K562 (cell line): ENCODE results near the gene CD160. TPM values are rescaled to one million over a fixed set of nuclear protein-coding genes. Genes with fewer than 3 reads are reported as not detected.

Experiments
- ATAC-seq: fragments of 200-7000 bp; cut with Tn5 transposase; 3 replicates; pipeline ENCODE4 v1.9.1; 2020; ENCODE audit warnings: moderate library complexity
- BruUV-seq: library from RNA; stranded (reverse); fragments of 400-500 nt; replicated peaks from 2 replicates; lab custom pipeline; 2021; lab: Mats Ljungman, UMichigan
- CTCF ChIA-PET: fragments of 300-600 bp; formaldehyde crosslinking; extraction: SDS; loops from one replicate; lab custom pipeline; 2021; ENCODE audit warnings: low intra/inter-chr PET ratio; lab: Yijun Ruan, JAX
- POLR2A ChIA-PET: fragments of 300-600, 350-650 bp; sonication (Branson Sonifier 250); formaldehyde crosslinking; extraction: SDS; loops from one replicate; lab custom pipeline; 2021; ENCODE audit warnings: antibody characterized with exemption, inconsistent platforms; lab: Yijun Ruan, JAX
- DNase-seq, 4 experiments: peaks; one replicate each; pipeline versions ENCODE4 v3.0.0 to v3.0.0-alpha.2; 2011 to 2018; ENCODE audit warnings: low spot score in 3 of 4, mixed read lengths in 3 of 4; ENCODE audit errors: extremely low read depth in 1 of 4
- FAIRE-seq: peaks from 2 replicates; lab custom pipeline; 2011; peaks lifted over from hg19 to GRCh38; lab: Jason Lieb, UNC
- H2AFZ ChIP-seq: 2 replicates; pipeline ENCODE4 v1.6.0; 2011; ENCODE audit warnings: low read depth, low read length, control low read depth, inconsistent platforms
- H3K27ac ChIP-seq: fragments of 200-600 bp; 3 replicates; pipeline ENCODE4 v1.8.0; 2011; ENCODE audit warnings: low read depth, mild to moderate bottlenecking, control low read depth, inconsistent platforms, low read length, moderate library complexity, mixed read lengths; ENCODE audit errors: extremely low read depth
- H3K27me3 ChIP-seq, 2 experiments: fragments of 300-600 bp in 1 of 2; 2 replicates in 1 of 2; 3 replicates in 1 of 2; pipeline versions ENCODE4 v1.6.0 to v1.8.0; 2011; ENCODE audit warnings: inconsistent platforms in 2 of 2, low read length in 2 of 2, mild to moderate bottlenecking in 1 of 2, mixed read lengths in 1 of 2, moderate library complexity in 1 of 2; ENCODE audit not compliant: control insufficient read depth in 2 of 2, insufficient read depth in 2 of 2
- H3K36me3 ChIP-seq: fragments of 300-600 bp; 3 replicates; pipeline ENCODE4 v1.8.0; 2011; ENCODE audit warnings: mild to moderate bottlenecking, low read length, inconsistent platforms; ENCODE audit not compliant: control insufficient read depth, insufficient read depth
- H3K4me1 ChIP-seq, 2 experiments: fragments of 200-600 bp in 1 of 2; replicated peaks in 1 of 2; 2 replicates in 1 of 2; 3 replicates in 1 of 2; pipeline versions ENCODE4 v1.5.1 to v1.8.0; 2011; ENCODE audit warnings: inconsistent platforms in 2 of 2, low read length in 2 of 2, mild to moderate bottlenecking in 1 of 2, mixed read lengths in 1 of 2, moderate library complexity in 1 of 2; ENCODE audit not compliant: control insufficient read depth in 2 of 2, insufficient read depth in 2 of 2
- H3K4me2 ChIP-seq: 2 replicates; pipeline ENCODE4 v1.6.1; 2011; ENCODE audit warnings: low read length, control low read depth, inconsistent platforms, mixed read lengths; ENCODE audit not compliant: insufficient read depth
- H3K4me3 ChIP-seq: fragments of 200-600 bp; sonication (generic), shearing (Covaris generic); 2 replicates; pipeline ENCODE4 v1.5.1; 2016; ENCODE audit warnings: control low read depth, inconsistent platforms
- H3K79me2 ChIP-seq: fragments of 200-600 bp; 3 replicates; pipeline ENCODE4 v1.8.0; 2011; ENCODE audit warnings: low read length, inconsistent platforms; ENCODE audit not compliant: control insufficient read depth, insufficient read depth
- H3K9ac ChIP-seq, 2 experiments: 2 replicates each; pipeline versions ENCODE4 v1.6.0 to v1.6.1; 2011; ENCODE audit warnings: low read depth in 2 of 2, low read length in 2 of 2, control low read depth in 1 of 2, inconsistent platforms in 1 of 2, mild to moderate bottlenecking in 1 of 2, mixed read lengths in 1 of 2; ENCODE audit not compliant: insufficient read depth in 1 of 2
- H3K9me1 ChIP-seq: one replicate; pipeline ENCODE4 v1.6.0; 2011; ENCODE audit warnings: inconsistent platforms, mild to moderate bottlenecking, low read length, moderate library complexity; ENCODE audit not compliant: control insufficient read depth, insufficient read depth
- H3K9me3 ChIP-seq: replicated peaks from 2 replicates; pipeline ENCODE4 v1.5.1; 2011; ENCODE audit warnings: low read depth, low read length, inconsistent platforms; ENCODE audit not compliant: control insufficient read depth, insufficient read depth
- H4K20me1 ChIP-seq: replicated peaks from 2 replicates; pipeline ENCODE4 v1.6.1; 2011; ENCODE audit warnings: low read length, inconsistent platforms, mixed read lengths; ENCODE audit not compliant: control insufficient read depth, insufficient read depth
- ARID1B ChIP-seq: fragments of 450-650 bp; IDR thresholded peaks from 2 replicates; pipeline ENCODE4 v1.6.1; 2016; ENCODE audit warnings: antibody characterized with exemption, mild to moderate bottlenecking, inconsistent platforms
- FOXA3 ChIP-seq, 2 experiments: fragments of 450-650 bp in 1 of 2; sonication (generic) in 1 of 2; formaldehyde crosslinking; IDR thresholded peaks in 1 of 2; conservative IDR thresholded peaks in 1 of 2; 2 replicates each; pipeline versions ENCODE4 v1.4.0 to v1.8.0; 2020 to 2022; ENCODE audit warnings: mild to moderate bottlenecking in 2 of 2, missing genetic modification reagents in 1 of 2
- PCBP1 ChIP-seq: fragments of 200-400 bp; formaldehyde crosslinking; IDR thresholded peaks from 2 replicates; pipeline ENCODE4 v1.6.1; 2018; ENCODE audit warnings: mild to moderate bottlenecking, low read depth, low read length; ENCODE audit not compliant: poor library complexity, severe bottlenecking
- STAG1 ChIP-seq: sonication (generic); formaldehyde crosslinking; IDR thresholded peaks from 2 replicates; pipeline ENCODE4 v1.5.0; 2020; ENCODE audit warnings: missing genetic modification reagents, borderline replicate concordance
- TFAM ChIP-seq: fragments of 250-450 bp; sonication (Bioruptor Pico); conservative IDR thresholded peaks from 2 replicates; pipeline ENCODE4 v1.5.0; 2021; ENCODE audit warnings: mild to moderate bottlenecking, moderate library complexity
- ZBTB40 ChIP-seq, 2 experiments: fragments of 450-650 bp in 1 of 2; sonication (generic) in 1 of 2; formaldehyde crosslinking in 1 of 2; IDR thresholded peaks; 2 replicates each; pipeline versions ENCODE4 v1.7.1 to v1.9.0; 2016 to 2022; ENCODE audit warnings: inconsistent platforms in 1 of 2, mild to moderate bottlenecking in 1 of 2, missing genetic modification reagents in 1 of 2
- WGBS: fragments of 100-300 bp; shearing (Covaris generic); methylation state at CpG from one replicate; pipeline ENCODE4 v1.1.6; 2016; ENCODE audit warnings: low coverage, mixed read lengths; ENCODE audit not compliant: insufficient coverage; ENCODE audit errors: missing lambda C conversion rate; 5-methylcytosine and 5-hydroxymethylcytosine counted together
- in situ Hi-C: fragments of 300-500 bp; cut with MboI; formaldehyde crosslinking; loops from 4 replicates; pipeline ENCODE4 v1.15.0; 2018; ENCODE audit warnings: inconsistent platforms, mixed read lengths
- intact Hi-C: fragments of 100-400 bp; cut with micrococcal nuclease; formaldehyde crosslinking; loops from 2 replicates; pipeline ENCODE4 v1.14.2; 2022
- polyA plus RNA-seq, 8 experiments: library from polyadenylated mRNA; depleted of rRNA in 4 of 8; stranded (reverse) in 5 of 8; unstranded in 3 of 8; fragments of >200 nt; fragmentation: Nextera tagmentation in 2 of 8; fragmentation: Illumina TruSeq in 1 of 8; extraction: Ambion mirVana in 2 of 8; extraction: Trizol in 1 of 8; gene quantifications; 2 replicates each; pipeline versions ENCODE4 v1.2.1 to v1.2.3, GENCODE V29; 2011 to 2014; ENCODE audit warnings: inconsistent platforms in 1 of 8, missing spikeins in 1 of 8
- total RNA-seq, 7 experiments: library from RNA; depleted of rRNA in 6 of 7; stranded (reverse); fragments of >200 nt in 6 of 7; fragmentation: Illumina TruSeq in 2 of 7; extraction: Trizol in 2 of 7; gene quantifications; 2 replicates each; pipeline versions ENCODE4 v1.2.1 to v1.2.3, GENCODE V29; 2011 to 2021; ENCODE audit warnings: low replicate concordance in 1 of 7
- TF ChIP-seq, protein P1 (sequence below), 2 experiments: fragments of 250-450 bp in 1 of 2; fragments of 450-650 bp in 1 of 2; sonication (Bioruptor Pico) in 1 of 2; IDR thresholded peaks; 2 replicates each; pipeline versions ENCODE4 v1.6.1 to v1.8.0; 2016 to 2021; ENCODE audit warnings: mild to moderate bottlenecking in 2 of 2, moderate library complexity in 2 of 2, missing compliant biosample characterization in 1 of 2, missing genetic modification characterization in 1 of 2
- TF ChIP-seq, protein P2 (sequence below): sonication (generic); formaldehyde crosslinking; IDR thresholded peaks from 2 replicates; pipeline ENCODE4 v1.8.0; 2022; ENCODE audit warnings: missing genetic modification reagents, mild to moderate bottlenecking, moderate library complexity, borderline replicate concordance

The CD160 gene
- total and polyA plus RNA-seq, 9 of the 15 experiments (the other 6 are each of a cell fraction or from before 2014, with no cell fraction given), result 0.01 TPM; not detected in 8

- BruUV-seq, result no TSS peak
- intact Hi-C loops, result no loop called here
- Histone ChIP-seq H3K9me3 (no peaks in the 10 kb centered on the region), H3K27ac (no peak overlapping the region), H3K9ac (no peak overlapping the region), H3K9me1 (no peaks in the 10 kb centered on the region), H3K36me3 (no peaks in the 10 kb centered on the region), H3K4me1 (peaks cover 3 to 13% of the 10 kb centered on the region in 2 experiments; a peak in 2 of 5 replicates), H3K4me2 (no peak overlapping the region), H4K20me1 (no peaks in the 10 kb centered on the region), H3K27me3 (peaks cover 0 to 6% of the 10 kb centered on the region in 2 experiments; a peak in 1 of 5 replicates), H3K4me3 (no peak overlapping the region), H2AFZ (no peak overlapping the region), H3K79me2 (no peaks in the 10 kb centered on the region)
- in situ Hi-C loops, result no loop called here
- ChIA-PET CTCF (no interaction called here), POLR2A (interaction anchor here (1.4 kb wide), 1 partner anchor 9 kb away, joined by 5 read pairs; no protein-coding TSS in a partner anchor)
- FAIRE-seq (no peak), ATAC-seq (peak; percentile 71), DNase-seq (peak in 1 of 4 experiments; percentile 21)
- 3% methylated on average over 5 of the region's 5 CpGs for WGBS
- TF ChIP-seq, protein P1, sequence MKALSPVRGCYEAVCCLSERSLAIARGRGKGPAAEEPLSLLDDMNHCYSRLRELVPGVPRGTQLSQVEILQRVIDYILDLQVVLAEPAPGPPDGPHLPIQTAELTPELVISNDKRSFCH (CRISPR knock-in tag; IDR thresholded peaks at IDR 0.05), result no peak
- TF ChIP-seq, protein P1 (tag; IDR thresholded peaks at IDR 0.05), result 0 out of 2 replicates have a peak, but pooled peaks have one; percentile 18
- no peak for TF ChIP-seq PCBP1
- TF ChIP-seq, protein P2, sequence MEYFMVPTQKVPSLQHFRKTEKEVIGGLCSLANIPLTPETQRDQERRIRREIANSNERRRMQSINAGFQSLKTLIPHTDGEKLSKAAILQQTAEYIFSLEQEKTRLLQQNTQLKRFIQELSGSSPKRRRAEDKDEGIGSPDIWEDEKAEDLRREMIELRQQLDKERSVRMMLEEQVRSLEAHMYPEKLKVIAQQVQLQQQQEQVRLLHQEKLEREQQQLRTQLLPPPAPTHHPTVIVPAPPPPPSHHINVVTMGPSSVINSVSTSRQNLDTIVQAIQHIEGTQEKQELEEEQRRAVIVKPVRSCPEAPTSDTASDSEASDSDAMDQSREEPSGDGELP, result 0 out of 2 replicates have a peak, but pooled peaks have one; percentile 37
- peak; percentile 31 to 52; a peak in 1 of 4 replicates for TF ChIP-seq FOXA3 (CRISPR knock-in tag; conservative IDR thresholded peaks at IDR 0.05 in 1 of 2, IDR thresholded peaks at IDR 0.05 in 1 of 2)
- peak; percentile 43 for TF ChIP-seq ARID1B
- no peak for TF ChIP-seq TFAM (CRISPR knock-in tag)
- TF ChIP-seq ZBTB40 (IDR thresholded peaks at IDR 0.05), result no peak
- no peak for TF ChIP-seq ZBTB40 (CRISPR knock-in tag; IDR thresholded peaks at IDR 0.05)
- TF ChIP-seq STAG1 (CRISPR knock-in tag), result no peak
Measured at GRCh38 chr1:145695821-145696629, 23.3 kb upstream of the CD160 start.
